CD14-positive monocyte (primary cell): ENCODE data around the gene MICU1. TPM values are rescaled to one million over a fixed set of nuclear protein-coding genes. Genes with fewer than 3 reads are reported as not detected.
"Not testable (repeated sequence)": the region's sequence is repeated elsewhere in the genome, so short reads cannot be mapped to it uniquely, and the experiment has no call there.

Experiments used
- DNase-seq, 3 donors: peaks; one replicate each; pipeline ENCODE4 v3.0.0-alpha.2; 2011 to 2022
- H2AFZ ChIP-seq: 2 replicates; pipeline ENCODE4 v1.6.0; 2012; ENCODE audit warnings: mild to moderate bottlenecking, low read depth, low read length, inconsistent platforms; ENCODE audit not compliant: insufficient read depth, poor library complexity, severe bottlenecking
- H3K27ac ChIP-seq, 2 donors: 1 replicate in 1 of 2; 2 replicates in 1 of 2; pipeline ENCODE4 v1.5.1; 2012 to 2013; ENCODE audit warnings: low read length in 2 of 2, control low read depth in 1 of 2, inconsistent platforms in 1 of 2, low read depth in 1 of 2, mild to moderate bottlenecking in 1 of 2
- H3K27me3 ChIP-seq, 2 donors: one replicate each; pipeline versions ENCODE4 v1.6.0 to v1.6.1; 2011 to 2013; ENCODE audit warnings: low read length in 2 of 2; ENCODE audit not compliant: control insufficient read depth in 2 of 2, insufficient read depth in 2 of 2
- H3K36me3 ChIP-seq, 2 donors: replicated peaks in 1 of 2; 1 replicate in 1 of 2; 2 replicates in 1 of 2; pipeline versions ENCODE4 v1.5.1 to v1.6.1; 2012 to 2013; ENCODE audit warnings: low read length in 2 of 2, control low read depth in 1 of 2, inconsistent platforms in 1 of 2, mild to moderate bottlenecking in 1 of 2; ENCODE audit not compliant: insufficient read depth in 2 of 2, control insufficient read depth in 1 of 2
- H3K4me1 ChIP-seq, 2 donors: 1 replicate in 1 of 2; 2 replicates in 1 of 2; pipeline versions ENCODE4 v1.5.1 to v1.6.1; 2012 to 2013; ENCODE audit warnings: low read length in 2 of 2, control low read depth in 1 of 2, inconsistent platforms in 1 of 2, mild to moderate bottlenecking in 1 of 2, moderate library complexity in 1 of 2; ENCODE audit not compliant: insufficient read depth in 2 of 2, control insufficient read depth in 1 of 2
- H3K4me2 ChIP-seq: replicated peaks from 2 replicates; pipeline ENCODE3; 2012; ENCODE audit warnings: low read length, moderate library complexity, mild to moderate bottlenecking; ENCODE audit not compliant: poor library complexity, severe bottlenecking; ENCODE audit errors: extremely low read depth
- H3K4me3 ChIP-seq, 3 experiments: fragments of 200-600 bp in 1 of 3; sonication (generic) in 1 of 3; replicated peaks in 1 of 3; 1 replicate in 2 of 3; 2 replicates in 1 of 3; pipeline ENCODE4 v1.5.1; 2011 to 2013; ENCODE audit warnings: low read length in 3 of 3, mild to moderate bottlenecking in 3 of 3, control low read depth in 2 of 3, low read depth in 2 of 3, inconsistent platforms in 1 of 3, moderate library complexity in 1 of 3
- H3K79me2 ChIP-seq: 2 replicates; pipeline ENCODE4 v1.6.0; 2012; ENCODE audit warnings: mild to moderate bottlenecking, control low read depth, inconsistent platforms, low read length, moderate library complexity; ENCODE audit not compliant: insufficient read depth
- H3K9ac ChIP-seq: 2 replicates; pipeline ENCODE4 v1.6.0; 2017; ENCODE audit warnings: low read length, mild to moderate bottlenecking; ENCODE audit not compliant: insufficient read depth, poor library complexity, severe bottlenecking
- H3K9me3 ChIP-seq, 2 donors: replicated peaks in 1 of 2; 1 replicate in 1 of 2; 2 replicates in 1 of 2; pipeline versions ENCODE4 v1.5.1 to v1.6.1; 2012 to 2013; ENCODE audit warnings: low read length in 2 of 2, control low read depth in 1 of 2; ENCODE audit not compliant: control insufficient read depth in 1 of 2, insufficient read depth in 1 of 2
- H4K20me1 ChIP-seq: 2 replicates; pipeline ENCODE4 v1.6.0; 2012; ENCODE audit warnings: mild to moderate bottlenecking, low read length, control low read depth, moderate library complexity; ENCODE audit not compliant: insufficient read depth
- H3K27ac Mint-ChIP-seq, 7 donors: one replicate each; pipeline ENCODE4 v1.8.0; 2020; ENCODE audit warnings: mild to moderate bottlenecking in 7 of 7, mixed read lengths in 7 of 7, moderate library complexity in 6 of 7, inconsistent platforms in 2 of 7
- H3K27me3 Mint-ChIP-seq, 3 donors: one replicate each; pipeline ENCODE4 v1.8.0; 2021 to 2022; ENCODE audit warnings: low read depth in 3 of 3, mild to moderate bottlenecking in 3 of 3, mixed read lengths in 3 of 3, moderate library complexity in 3 of 3, inconsistent platforms in 1 of 3
- H3K36me3 Mint-ChIP-seq, 2 donors: one replicate each; pipeline ENCODE4 v1.8.0; 2020; ENCODE audit warnings: mixed read lengths in 2 of 2, inconsistent platforms in 1 of 2, mild to moderate bottlenecking in 1 of 2
- H3K4me1 Mint-ChIP-seq: one replicate; pipeline ENCODE4 v1.8.0; 2020; ENCODE audit warnings: mild to moderate bottlenecking, mixed read lengths
- H3K4me3 Mint-ChIP-seq, 2 donors: one replicate each; pipeline ENCODE4 v1.8.0; 2020; ENCODE audit warnings: mild to moderate bottlenecking in 2 of 2, mixed read lengths in 2 of 2, moderate library complexity in 1 of 2
- H3K9me3 Mint-ChIP-seq, 7 donors: one replicate each; pipeline ENCODE4 v1.8.0; 2020 to 2022; ENCODE audit warnings: mixed read lengths in 7 of 7, mild to moderate bottlenecking in 6 of 7, moderate library complexity in 6 of 7, inconsistent platforms in 2 of 7
- CTCF ChIP-seq: fragments of 200-600 bp; IDR thresholded peaks from one replicate; pipeline ENCODE4 v1.8.0; 2022; ENCODE audit warnings: antibody characterized with exemption, mild to moderate bottlenecking
- WGBS: methylation state at CpG from one replicate; pipeline ENCODE4 v1.1.5; 2013; ENCODE audit warnings: missing lambda C conversion rate; ENCODE audit not compliant: insufficient coverage; 5-methylcytosine and 5-hydroxymethylcytosine counted together
- intact Hi-C, 2 donors: fragments of 100-400 bp; cut with micrococcal nuclease; formaldehyde crosslinking; loops; one replicate each; pipeline versions ENCODE4 v1.15.0 to v1.15.1; 2023
- polyA plus RNA-seq, 3 donors: library from polyadenylated mRNA; depleted of rRNA in 1 of 3; unstranded in 2 of 3; stranded (reverse) in 1 of 3; fragments of 300-500 nt in 2 of 3; fragments of >200 nt in 1 of 3; fragmentation: Illumina TruSeq in 2 of 3; gene quantifications; 1 replicate in 2 of 3; 2 replicates in 1 of 3; pipeline ENCODE4 v1.2.3, GENCODE V29; 2012 to 2021

The MICU1 gene
- polyA plus RNA-seq, 3 donors = 51.1 to 76.4 (median 51.7) TPM

DNA sequence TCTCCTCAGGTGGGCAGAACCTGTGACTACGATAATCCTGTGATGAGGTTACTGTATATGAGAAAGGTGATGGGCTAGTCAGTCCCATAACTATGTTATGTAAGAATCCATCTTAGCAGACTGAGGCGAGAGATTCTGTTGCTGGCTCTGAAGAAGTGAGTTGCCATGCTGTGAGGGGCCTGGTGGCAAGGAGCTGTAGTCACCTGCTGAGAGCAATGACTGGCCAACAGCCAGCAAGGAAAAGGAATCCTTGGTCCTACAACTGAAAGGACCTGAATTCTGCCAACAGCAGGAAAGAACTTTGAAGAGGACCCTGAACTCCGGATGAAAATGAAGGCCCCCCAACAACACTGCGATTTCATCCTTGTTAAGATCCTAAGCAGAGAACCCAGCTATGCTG, 240.2 kb downstream of the MICU1 start:
- no peak for TF ChIP-seq CTCF
- H3K9me3 Mint-ChIP-seq = no peaks in the 10 kb centered on the region
- H4K20me1 ChIP-seq = peaks cover 3% of the 10 kb centered on the region
- H3K36me3 Mint-ChIP-seq = peaks cover 28 to 37% of the 10 kb centered on the region in 2 donors
- peaks cover 0 to 37% of the 10 kb centered on the region in 2 donors for H3K36me3 ChIP-seq
- peak overlapping the region in 5 of 7 donors; percentile 21 to 91 (median 50) for H3K27ac Mint-ChIP-seq
- H3K27me3 ChIP-seq = no peaks in the 10 kb centered on the region
- no peak overlapping the region for H2AFZ ChIP-seq
- peak overlapping the region; percentile 11 to 60 for H3K27ac ChIP-seq
- no peak overlapping the region for H3K4me2 ChIP-seq
- WGBS = 100% methylated on average over 3 of the region's 4 CpGs
- H3K4me3 ChIP-seq = no peak overlapping the region
- peaks cover 26 to 29% of the 10 kb centered on the region in 2 donors for H3K4me1 ChIP-seq
- no peak overlapping the region for H3K4me3 Mint-ChIP-seq
- intact Hi-C loops = loop anchor here in 1 of 2 donors (10.0 kb wide), 1 partner anchor 169 kb away; no protein-coding TSS in a partner anchor
- H3K4me1 Mint-ChIP-seq = peaks cover 32% of the 10 kb centered on the region
- no peaks in the 10 kb centered on the region for H3K9me3 ChIP-seq
- no peak for DNase-seq
- H3K9ac ChIP-seq = no peak overlapping the region
- H3K79me2 ChIP-seq = peaks cover 4% of the 10 kb centered on the region
- no peaks in the 10 kb centered on the region for H3K27me3 Mint-ChIP-seq

- not testable (repeated sequence) for H3K27me3 ChIP-seq, H3K4me3 ChIP-seq, H3K9me3 Mint-ChIP-seq, H3K79me2 ChIP-seq, H2AFZ ChIP-seq, H3K9me3 ChIP-seq, H4K20me1 ChIP-seq, H3K4me2 ChIP-seq, H3K9ac ChIP-seq, H3K27me3 Mint-ChIP-seq
- Histone ChIP-seq H3K27ac (peak overlapping the region; percentile 11 to 60), H3K36me3 (peaks cover 0 to 37% of the 10 kb centered on the region in 2 donors), H3K4me1 (peaks cover 26 to 29% of the 10 kb centered on the region in 2 donors)
- H3K27ac Mint-ChIP-seq = peak overlapping the region; percentile 32 to 91 (median 82)
- H3K36me3 Mint-ChIP-seq = peaks cover 31 to 41% of the 10 kb centered on the region in 2 donors
- 43% methylated on average over 3 of the region's 7 CpGs for WGBS
- intact Hi-C loops = loop anchor here in 1 of 2 donors (10.0 kb wide), 1 partner anchor 170 kb away; no protein-coding TSS in a partner anchor
- peaks cover 32% of the 10 kb centered on the region for H3K4me1 Mint-ChIP-seq
- peak overlapping the region in 1 of 2 donors; percentile 62 for H3K4me3 Mint-ChIP-seq
- peak; percentile 9 to 23 (median 15) for DNase-seq
Measured at GRCh38 chr10:72384982-72385381, 240.9 kb downstream of the MICU1 start.
